PC-9 (cell line): ENCODE data around the gene PSORS1C1.

Experiments used
- CTCF ChIP-seq: fragments of 200-600 bp; sonication (generic); conservative IDR thresholded peaks from 2 replicates; pipeline ENCODE4 v1.6.1; 2017; ENCODE audit warnings: mixed run types, antibody characterized with exemption, mild to moderate bottlenecking, moderate library complexity
- EZH2 ChIP-seq: fragments of 200-600 bp; sonication (generic); IDR thresholded peaks from 2 replicates; pipeline ENCODE4 v1.8.0; 2017; ENCODE audit warnings: antibody characterized with exemption, low read depth

GRCh38 chr6:31140643-31141042 lies 26.0 kb downstream of the PSORS1C1 start:
- TF ChIP-seq EZH2 = no peak
- no peak for TF ChIP-seq CTCF
